Left cardiac atrium (tissue), 4 donors: Measurements from ENCODE around the gene SCAPER. TPM values are rescaled to one million over a fixed set of nuclear protein-coding genes. Genes with fewer than 3 reads are reported as not detected.
A peak's percentile ranks its signal among the peaks of the same experiment; 100 is the strongest.
"Not testable (repeated sequence)": the region's sequence is repeated elsewhere in the genome, so short reads cannot be mapped to it uniquely, and the experiment has no call there.

Source experiments
- ATAC-seq, 2 donors: fragments of 200-7000 bp; cut with Tn5 transposase; one replicate each; pipeline ENCODE4 v1.9.1; 2020; ENCODE audit warnings: mild to moderate bottlenecking in 2 of 2, moderate library complexity in 2 of 2
- DNase-seq: peaks from one replicate; pipeline ENCODE4 v3.0.0-alpha.2; 2020
- intact Hi-C, 2 donors: fragments of 100-400 bp; cut with DNase I; formaldehyde crosslinking; loops; one replicate each; pipeline versions ENCODE4 v1.14.1 to v1.15.1; 2022 to 2023
- total RNA-seq, 2 donors: library from RNA; stranded (reverse); fragmentation: NEBNext Ultra II Directional; extraction: Animal tissue kit (Norgen Biotek cat#: 25700); gene quantifications; one replicate each; pipeline ENCODE4 v1.2.1, GENCODE V29; 2021
- donor health status: DM: no; HTN: yes; CAD: no.
- donor health status: DM: no; HTN: yes; CAD: no; lungs with severe emphysema.
- donor health status: DM: yes; HTN: yes; CAD: no.
- donor health status: Dilated cardiomyopathy.

The SCAPER gene
- total RNA-seq, 2 donors from 2014 or later = 28.9 to 30.1 TPM

DNA sequence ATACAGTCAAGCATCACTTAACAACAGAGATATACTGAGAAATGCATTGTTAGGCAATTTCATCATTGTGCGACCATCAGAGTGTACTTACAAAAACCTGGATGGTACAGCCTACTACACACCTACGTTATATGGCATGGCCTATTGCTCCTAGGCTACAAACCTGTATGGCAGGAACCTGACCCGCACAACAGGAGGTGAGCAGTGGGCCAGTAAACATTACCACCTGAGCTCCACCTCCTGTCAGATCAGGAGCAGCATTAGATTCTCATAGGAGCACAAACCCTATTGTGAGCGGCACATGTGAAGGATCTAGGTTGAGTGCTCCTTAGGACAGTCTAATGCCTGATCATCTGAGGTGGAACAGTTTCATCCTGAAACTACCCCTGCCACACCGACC, 89.7 kb downstream of the SCAPER start:
- DNase-seq = no peak
- intact Hi-C loops = no loop called here
- ATAC-seq = no peak

DNA sequence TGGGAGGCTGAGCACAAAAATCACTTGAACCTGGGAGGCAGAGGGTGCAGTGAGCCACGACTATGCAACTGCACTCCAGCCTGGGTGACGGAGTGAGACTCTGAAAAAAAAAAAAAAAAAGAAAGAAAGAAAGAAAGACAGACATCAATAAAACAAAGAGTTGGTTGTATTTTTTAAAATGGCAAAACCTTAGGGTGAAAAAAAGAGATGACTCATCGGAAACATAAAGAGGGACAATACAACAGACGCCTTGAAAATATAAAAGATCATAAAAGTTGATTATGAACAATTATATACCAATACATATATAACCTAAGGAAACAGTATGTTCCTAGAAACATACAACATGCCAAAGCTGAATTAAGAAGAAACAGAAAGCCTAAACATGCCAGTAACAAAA, 92.8 kb downstream of the SCAPER start:
- ATAC-seq (no peak), DNase-seq (no peak)
- intact Hi-C loops = no loop called here

DNA sequence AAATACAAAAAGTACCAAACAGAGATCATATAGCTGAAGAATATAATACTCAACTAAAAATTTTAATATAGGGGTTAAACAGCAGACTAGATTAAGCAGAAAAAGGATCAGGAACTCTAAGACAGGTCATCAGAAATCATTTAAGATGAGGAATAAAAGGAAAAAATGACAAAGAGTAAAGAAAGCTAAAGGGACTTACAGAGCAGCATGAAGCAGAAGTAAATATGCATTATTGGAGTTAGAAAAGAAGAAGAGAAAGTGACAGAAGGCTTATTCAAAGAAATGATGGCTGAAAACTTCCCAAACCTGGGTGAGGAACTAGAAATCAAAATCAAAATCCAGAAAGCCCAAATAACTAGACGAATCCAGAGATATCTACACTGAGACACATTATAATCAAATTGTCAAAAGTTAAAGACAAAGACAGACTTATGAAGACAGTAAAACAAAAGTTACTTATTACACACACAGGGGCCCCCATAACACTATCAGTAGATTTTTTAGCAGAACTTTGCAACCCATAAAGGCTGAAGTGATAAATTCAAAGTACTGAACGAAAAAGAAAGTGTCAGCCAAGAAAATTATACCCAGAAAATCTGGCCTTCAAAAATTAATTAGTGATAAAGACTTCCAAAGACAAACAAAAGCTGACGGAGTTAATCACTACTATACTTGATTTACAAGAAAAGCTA, 95.6 kb downstream of the SCAPER start:
- ATAC-seq (no peak), DNase-seq (no peak)
- intact Hi-C loops = no loop called here

DNA sequence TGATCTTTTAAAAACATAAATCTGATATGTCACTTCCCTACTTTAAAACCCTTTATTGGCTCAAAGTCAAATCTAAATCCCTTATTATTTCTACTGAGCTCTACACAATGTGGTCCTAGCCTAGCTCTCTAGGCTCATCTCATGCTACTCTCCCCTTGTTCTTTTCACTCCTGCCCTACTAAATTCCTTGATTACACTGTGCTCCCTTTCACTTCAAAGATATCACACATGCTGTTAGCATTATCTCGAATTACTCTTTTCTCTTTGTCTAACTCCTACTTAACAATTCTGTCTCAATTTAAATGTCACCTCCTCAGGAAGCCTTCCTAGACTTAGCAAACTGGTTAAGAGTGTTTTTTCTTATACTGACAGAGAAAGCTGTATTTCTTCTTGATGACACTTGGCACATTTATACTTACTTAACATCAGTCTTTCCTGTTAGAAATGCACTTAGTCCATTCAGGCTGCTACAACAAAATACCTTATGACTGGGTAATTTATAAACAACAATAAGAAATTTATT, 102.0 kb downstream of the SCAPER start:
- DNase-seq (no peak), ATAC-seq (no peak)
- intact Hi-C loops = no loop called here

DNA sequence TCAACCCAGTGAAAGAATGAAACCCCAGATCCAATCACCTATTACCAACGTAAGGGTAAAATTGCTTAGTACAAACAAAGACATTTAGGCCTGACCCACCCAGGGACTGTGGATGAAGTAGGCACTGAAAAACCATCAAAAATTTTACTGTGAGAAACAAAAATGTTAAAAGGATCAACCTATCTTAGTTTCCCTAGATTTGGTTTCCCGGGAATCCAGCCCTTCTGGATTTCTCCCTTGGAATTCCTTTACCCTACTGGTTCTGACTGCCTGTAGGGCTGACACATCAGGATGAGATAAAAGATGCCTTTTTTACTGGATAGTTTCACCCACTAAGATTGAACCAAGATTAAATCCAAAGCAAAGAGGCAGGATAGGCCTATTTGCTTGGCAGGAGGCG, 102.7 kb downstream of the SCAPER start:
- intact Hi-C loops = no loop called here
- ATAC-seq = no peak
- no peak for DNase-seq

DNA sequence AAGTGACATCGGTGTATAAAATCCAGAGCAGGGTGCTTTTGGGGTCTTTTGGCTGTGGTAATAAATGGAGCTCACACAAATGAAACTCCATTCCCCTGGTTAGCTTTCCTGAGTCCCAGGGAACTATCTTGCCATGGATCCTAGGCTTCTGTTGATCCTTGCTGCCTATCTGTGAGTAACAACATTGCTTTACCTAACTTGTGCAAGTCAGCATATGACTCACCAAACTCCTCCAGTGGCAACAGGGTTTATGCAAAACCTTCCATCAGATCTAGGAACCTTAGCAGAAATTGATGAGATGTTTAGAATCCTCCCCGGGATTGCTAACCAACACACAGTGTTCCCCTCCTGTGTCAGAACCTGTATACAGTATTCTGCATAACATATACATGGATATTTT, 105.4 kb downstream of the SCAPER start:
- intact Hi-C loops = no loop called here
- ATAC-seq = peak in 1 of 2 donors; percentile 29

DNA sequence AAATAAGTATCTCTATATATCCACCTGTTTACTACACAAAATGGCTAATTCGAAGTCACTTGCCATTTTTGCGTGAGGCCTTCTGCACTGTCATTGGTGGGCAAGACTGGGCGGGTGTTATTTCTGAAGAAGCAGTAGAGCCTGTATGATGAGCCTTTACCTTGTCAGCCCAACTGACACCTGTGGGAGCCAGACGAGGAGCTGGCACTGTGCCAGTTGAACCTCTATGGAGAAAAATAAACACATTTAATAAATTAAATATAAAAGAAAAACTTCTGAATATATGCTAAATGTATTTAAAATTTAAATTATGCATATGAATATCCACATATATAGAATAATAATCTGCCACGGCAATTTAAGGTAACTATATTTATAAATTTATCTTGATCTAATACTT, 109.9 kb downstream of the SCAPER start:
- ATAC-seq (no peak), DNase-seq (no peak)
- intact Hi-C loops = no loop called here

More for the DNA sequence above, 105.4 kb downstream of the SCAPER start:
- DNase-seq = no peak

DNA sequence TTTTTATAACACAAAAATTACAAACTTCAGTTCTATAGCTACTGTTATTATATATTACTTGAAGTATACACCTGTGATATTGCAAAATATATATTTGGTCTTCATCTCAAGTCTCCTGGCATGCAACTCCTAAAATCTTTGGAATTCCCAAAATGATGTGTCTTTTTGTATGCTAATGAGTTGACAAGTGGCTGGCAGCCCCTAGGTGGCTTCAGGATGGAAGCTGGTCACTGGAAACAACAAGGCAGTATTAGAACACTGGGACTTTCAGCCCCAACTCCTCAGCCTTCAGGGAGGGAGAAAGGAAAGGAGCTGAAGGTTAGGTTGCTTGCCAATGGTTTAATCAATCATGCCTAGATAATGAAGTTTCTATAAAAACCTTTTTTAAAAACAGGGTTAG, 112.0 kb downstream of the SCAPER start:
- ATAC-seq (no peak), DNase-seq (no peak)
- intact Hi-C loops = no loop called here

DNA sequence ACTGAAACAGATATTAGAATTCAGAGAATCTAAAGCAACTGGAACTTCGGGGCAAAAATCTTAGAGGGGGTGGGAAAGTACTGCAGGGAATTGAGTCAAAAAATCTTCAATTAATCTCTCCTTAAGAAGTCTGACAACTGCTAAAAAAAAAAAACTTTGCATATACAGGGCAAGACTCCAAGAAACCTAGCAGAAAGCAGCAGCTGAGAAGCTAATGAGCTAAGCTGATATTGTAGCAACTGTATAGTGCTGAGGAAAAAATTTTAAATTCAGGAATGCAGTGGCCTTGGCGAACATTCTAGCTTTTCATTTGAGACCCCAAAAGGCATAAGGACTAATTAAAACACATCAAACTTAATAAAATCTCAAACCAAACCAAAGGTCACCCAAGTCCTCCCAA, 113.6 kb downstream of the SCAPER start:
- no peak for DNase-seq
- no peak for ATAC-seq
- intact Hi-C loops = no loop called here

DNA sequence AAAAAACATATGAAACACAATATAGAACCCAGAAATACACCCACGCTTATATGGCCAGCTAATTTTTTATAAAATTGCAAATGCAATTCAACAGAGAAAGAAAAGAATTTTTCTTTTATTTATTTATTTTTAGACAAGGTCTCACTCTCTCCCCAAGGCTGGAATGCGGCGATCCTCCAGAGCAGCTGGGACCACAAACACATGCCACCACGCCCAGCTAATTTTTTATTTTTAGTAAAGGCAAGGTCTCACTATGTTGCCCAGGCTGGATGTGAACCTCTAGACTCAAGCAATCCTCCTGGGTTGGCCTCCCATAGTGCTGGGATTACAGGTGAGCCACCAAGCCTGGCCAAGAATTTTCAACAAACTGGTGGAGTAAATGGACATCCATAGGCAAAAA, 117.9 kb downstream of the SCAPER start:
- ATAC-seq = no peak
- intact Hi-C loops = no loop called here
- no peak for DNase-seq

DNA sequence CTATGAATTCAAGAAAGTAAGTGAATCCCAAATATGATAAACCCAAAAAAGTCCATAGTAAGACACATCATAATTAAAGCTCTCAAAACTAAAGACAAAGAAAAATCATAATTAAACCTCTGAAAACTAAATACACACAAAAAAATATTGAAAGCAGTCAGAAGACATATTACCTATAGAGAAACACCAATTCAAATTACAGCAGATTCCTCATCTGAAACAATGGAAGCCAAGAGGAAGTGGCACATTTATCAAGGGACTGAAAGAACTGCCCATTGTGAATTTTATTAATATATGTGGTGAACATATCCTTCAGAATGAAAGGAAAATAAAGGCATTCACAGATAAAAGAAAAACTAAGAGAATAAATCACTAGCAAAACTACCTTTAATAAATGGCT, 128.2 kb downstream of the SCAPER start:
- no peak for DNase-seq
- intact Hi-C loops = no loop called here
- ATAC-seq = no peak

DNA sequence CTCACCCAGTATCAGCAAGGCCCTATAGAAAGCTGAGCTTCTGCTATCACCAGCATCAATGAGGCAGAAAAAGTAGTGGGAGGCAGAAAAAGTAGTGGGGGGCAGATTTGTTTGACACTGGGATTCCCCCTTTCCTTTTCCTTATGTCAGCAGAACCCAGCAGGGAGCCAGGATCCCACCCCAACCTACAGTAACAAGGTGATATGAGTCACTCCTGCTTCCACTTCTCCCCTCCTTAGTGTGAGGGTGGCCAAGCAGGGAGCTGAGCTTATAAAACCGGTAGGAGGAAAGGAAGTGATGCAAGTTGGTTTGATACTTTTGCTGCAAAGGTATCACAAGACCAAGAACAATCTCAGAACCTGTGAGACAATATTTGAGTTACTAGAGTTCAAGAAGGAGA, 128.7 kb downstream of the SCAPER start:
- ATAC-seq = no peak
- DNase-seq = no peak
- intact Hi-C loops = no loop called here

DNA sequence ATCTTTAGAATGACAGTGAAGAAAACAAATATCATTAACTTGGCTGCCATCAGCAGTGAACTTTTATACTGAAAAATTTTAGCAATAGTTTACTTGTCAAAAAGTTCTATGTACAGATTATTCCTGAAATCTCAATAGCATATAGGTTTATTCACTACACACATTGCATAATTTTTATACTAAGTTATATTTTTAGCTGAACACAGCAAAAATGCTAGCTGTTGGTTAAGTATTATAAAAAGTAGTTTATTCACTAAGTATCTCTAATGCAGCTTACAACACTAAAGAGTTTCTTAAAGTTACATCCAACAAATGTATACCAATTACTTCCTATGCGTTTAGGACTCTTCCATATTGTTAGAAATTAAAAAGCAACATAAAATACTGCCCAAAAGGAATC, 131.9 kb downstream of the SCAPER start:
- intact Hi-C loops = no loop called here
- DNase-seq = no peak
- no peak for ATAC-seq

DNA sequence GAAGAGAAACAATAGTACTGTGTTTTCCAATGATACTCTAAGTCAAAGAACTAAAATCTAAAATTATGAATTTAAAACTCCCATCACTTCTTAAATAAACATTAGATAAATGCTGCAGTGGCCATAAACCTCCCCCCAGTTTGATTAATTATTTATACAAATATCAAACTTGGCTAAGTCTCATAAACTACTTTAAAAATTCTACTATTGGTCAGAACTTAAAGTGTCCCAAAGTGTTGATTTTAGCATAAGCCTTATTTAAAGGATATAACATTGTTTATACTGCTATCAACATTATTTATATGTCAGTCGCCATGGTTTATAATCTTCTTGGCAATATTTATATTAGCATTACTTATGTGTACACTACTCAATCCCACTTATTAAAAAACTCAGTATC, 132.4 kb downstream of the SCAPER start:
- intact Hi-C loops = no loop called here
- no peak for ATAC-seq

DNA sequence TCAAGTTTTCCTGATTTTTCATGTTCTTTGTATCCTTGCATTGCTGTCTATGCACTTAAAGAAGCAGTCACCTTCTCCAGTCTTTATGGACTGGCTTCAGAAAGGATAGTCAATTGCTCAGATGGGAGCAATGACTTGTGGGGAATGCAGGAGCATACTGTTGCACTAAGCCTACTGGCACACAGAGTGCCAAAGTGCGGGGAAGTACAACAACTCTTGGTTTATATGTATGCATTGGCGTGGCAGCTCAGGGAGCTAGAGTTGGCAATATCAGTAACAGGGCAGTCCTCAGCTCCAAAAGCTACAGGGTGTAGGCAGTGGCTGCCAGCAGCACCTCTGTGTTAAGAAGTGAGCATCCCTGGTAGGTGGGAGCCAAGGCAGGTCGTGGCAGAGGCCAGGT, 141.1 kb downstream of the SCAPER start:
- intact Hi-C loops = no loop called here
- no peak for DNase-seq
- ATAC-seq = no peak

More for the DNA sequence above, 132.4 kb downstream of the SCAPER start:
- no peak for DNase-seq

DNA sequence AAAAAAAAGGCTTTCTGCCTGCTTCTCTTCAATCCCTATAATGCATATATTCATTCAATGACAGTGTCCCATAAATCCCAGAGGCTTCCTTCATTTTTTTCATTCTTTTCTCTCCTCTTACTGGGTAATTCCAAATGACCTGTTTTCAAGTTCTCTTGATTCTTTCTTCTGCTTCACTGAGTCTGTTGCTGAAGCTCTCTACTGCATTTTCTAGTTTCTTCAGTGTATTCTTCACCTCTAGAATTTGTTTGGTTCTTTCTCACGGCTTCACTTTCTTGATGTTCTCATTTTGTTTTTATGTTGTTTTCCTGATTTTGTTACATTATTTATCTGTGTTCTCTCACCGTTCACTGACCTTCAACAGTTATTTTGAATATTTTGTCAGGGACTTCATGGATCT, 141.6 kb downstream of the SCAPER start:
- ATAC-seq = no peak
- intact Hi-C loops = no loop called here
- no peak for DNase-seq

DNA sequence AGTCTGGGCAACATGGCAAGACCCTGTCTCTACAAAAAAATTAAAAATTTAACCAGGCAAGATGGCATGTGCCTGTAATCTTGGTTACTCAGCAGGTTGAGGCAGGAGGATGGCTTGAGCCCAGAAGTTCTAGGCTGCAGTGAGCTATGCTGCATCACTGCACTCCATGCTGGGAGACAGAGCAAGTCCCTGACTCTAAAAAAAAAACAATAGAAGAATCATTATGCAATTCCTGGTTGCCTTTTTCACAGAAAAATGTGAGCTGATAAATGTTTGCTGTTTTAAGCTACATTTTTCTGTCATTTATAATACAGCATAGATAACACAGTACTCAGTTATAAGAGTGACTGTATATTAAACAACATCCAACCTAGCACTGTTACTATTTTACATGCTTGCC, 148.8 kb downstream of the SCAPER start:
- intact Hi-C loops = no loop called here
- DNase-seq (no peak), ATAC-seq (no peak)

DNA sequence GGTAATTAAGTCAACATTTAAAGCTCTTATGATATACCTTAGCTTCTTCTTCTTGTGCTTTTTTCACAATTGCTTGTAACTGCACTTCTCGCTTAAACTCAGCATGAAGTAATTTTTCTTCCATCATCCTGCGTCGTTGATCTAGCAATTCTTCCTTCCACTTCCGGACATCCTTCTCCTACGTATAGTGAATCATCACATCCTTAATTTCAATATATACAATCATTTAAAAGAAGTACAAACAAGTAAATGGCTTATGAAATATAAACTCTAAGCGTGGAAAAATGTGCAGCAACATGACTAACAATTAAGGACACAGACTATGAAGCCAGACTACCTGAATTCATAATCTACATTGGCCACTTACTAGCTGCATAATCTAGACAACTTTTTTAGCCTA, 151.4 kb downstream of the SCAPER start:
- intact Hi-C loops = no loop called here
- no peak for ATAC-seq

DNA sequence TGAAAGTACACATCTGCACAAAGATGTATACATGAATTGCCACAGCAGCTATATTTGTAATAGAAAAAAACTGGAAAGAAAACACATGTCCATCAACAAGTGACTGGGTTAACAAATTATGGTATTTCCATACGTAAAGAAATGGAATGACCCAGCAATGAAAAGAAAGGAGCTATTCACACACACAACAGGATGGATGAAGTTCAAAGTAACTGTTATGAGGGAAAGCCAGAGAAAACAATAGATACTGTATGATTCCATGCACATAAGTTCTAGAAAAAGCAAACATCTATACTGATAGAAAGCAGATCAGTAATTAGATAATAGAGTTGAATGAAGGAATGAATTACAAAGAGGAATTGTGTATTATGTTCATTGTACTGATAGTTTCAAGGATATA, 152.0 kb downstream of the SCAPER start:
- DNase-seq (no peak), ATAC-seq (no peak)
- intact Hi-C loops = no loop called here

More for the DNA sequence above, 151.4 kb downstream of the SCAPER start:
- DNase-seq = no peak

DNA sequence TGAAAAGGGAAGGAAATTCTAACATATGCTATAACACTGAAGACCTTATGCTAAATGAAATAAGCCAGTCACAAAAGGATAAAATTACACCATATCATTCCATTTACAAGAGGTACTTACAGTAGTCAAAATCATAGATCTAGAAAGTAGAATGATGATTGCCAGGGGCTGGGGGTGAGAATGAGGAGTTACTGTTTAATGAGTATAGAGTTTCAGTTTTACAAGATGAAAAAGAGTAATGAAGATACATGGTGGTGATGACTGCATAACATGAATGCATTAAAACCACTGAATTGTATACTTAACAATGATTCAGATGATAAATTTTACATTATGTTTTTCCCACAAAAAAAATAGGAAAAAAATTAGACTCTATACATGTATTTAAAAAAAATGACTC, 152.6 kb downstream of the SCAPER start:
- ATAC-seq = no peak
- DNase-seq = no peak
- intact Hi-C loops = no loop called here

DNA sequence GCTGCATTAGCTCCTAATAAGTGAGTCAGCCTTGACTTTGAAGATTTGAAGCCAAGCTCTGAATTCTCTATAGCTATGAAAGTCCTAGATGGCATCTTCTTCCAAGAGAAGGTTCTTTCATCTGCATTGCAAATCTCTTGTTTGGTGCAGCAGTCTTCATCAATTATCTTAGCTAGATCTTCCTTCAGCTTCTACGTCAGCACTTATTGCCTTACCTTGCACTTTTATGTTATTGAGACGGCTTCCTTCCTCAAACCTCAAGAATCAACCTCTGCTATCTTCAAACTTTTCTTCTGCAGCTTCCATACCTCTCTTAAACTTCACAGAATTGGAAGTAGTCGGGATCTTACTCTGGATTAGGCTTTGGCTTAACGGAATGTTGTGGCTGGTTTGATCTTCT, 167.6 kb downstream of the SCAPER start:
- ATAC-seq (no peak), DNase-seq (no peak)
- intact Hi-C loops = no loop called here

DNA sequence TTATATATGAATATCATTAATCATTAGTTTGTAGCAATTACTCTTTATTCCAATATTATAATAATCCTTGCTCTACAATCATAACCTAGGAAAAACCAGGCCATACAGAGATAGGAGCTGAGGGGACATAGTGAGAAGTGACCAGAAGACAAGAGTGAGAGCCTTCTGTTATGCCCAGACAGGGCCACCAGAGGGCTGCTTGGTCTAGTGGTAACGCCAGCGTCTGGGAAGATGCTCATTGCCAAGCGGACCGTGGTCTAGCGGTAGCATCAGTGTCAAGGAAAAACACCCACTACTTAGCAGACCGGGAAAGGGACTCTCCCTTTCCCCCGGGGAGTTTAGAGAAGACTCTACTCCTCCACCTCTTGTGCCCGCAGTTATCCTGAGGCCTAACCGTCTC, 172.8 kb downstream of the SCAPER start:
- intact Hi-C loops, DNase-seq, ATAC-seq: not testable (repeated sequence)
